ENCODE data around the gene MPZL2. TPM values are rescaled to one million over a fixed set of nuclear protein-coding genes. Genes with fewer than 3 reads are reported as not detected.

The MPZL2 gene
- polyA plus RNA-seq, 1 of the 3 experiments (the other 2 are of a cell fraction), result 6.2 TPM

DNA sequence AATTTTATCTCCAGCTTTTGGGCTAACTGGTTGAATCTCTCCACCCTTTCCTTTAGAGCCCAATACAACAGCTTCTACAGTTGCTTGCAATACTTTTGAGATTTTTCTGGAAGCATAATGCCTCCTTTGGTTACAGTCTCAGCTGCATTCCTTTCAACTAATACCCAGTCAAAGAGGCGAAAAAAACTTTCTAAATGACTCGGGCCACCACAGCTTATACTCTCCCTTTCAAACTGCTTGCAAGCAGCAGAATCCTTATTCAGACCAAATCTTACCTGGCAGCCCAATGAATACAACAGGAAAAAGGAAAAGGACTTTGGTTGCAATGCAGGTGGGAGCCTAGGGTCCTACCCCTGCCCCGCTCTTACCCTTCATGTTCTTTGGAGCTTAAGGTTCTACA lies 55.1 kb downstream of the MPZL2 start:
- Histone ChIP-seq H4K20me1 (ENCODE audit: insufficient read depth) (no peaks in the 10 kb centered on the region), H3K4me3 (ENCODE audit: low read depth in 2 of 2, low read length in 1 of 2) (no peak overlapping the region), H2AFZ (ENCODE audit: low read depth) (no peak overlapping the region), H3K27ac (ENCODE audit: low read depth in 2 of 2, low read length in 1 of 2) (no peak overlapping the region), H3K9me3 (no peaks in the 10 kb centered on the region), H3K79me2 (ENCODE audit: insufficient read depth) (no peaks in the 10 kb centered on the region), H3K9me2 (no peaks in the 10 kb centered on the region), H3K27me3 (ENCODE audit: insufficient read depth) (peaks cover 56% of the 10 kb centered on the region), H3K36me3 (replicated peaks in 1 of 2; ENCODE audit: control insufficient read depth in 1 of 2, insufficient read depth in 2 of 2, low read length in 1 of 2) (no peaks in the 10 kb centered on the region), H3K4me2 (no peak overlapping the region), H3K4me1 (ENCODE audit: control insufficient read depth in 1 of 2, insufficient read depth in 2 of 2, low read depth in 1 of 2, low read length in 1 of 2) (no peaks in the 10 kb centered on the region), H3F3A (replicated peaks; ENCODE audit: insufficient read depth) (no peaks in the 10 kb centered on the region), H3K9ac (no peak overlapping the region)
- ChIA-PET POLR2A (no interaction called here), CTCF (interaction anchor here (1.2 kb wide), 1 partner anchor 10 kb away, joined by 3 read pairs; no protein-coding TSS in a partner anchor)
- no peak for TF ChIP-seq RAD21 (IDR thresholded peaks at IDR 0.05; ENCODE audit: low read length)
- TF ChIP-seq EP300 (IDR thresholded peaks at IDR 0.05; ENCODE audit: borderline replicate concordance in 1 of 2, low read depth in 1 of 2, low read length in 1 of 2), result no peak
- TF ChIP-seq, protein P1, sequence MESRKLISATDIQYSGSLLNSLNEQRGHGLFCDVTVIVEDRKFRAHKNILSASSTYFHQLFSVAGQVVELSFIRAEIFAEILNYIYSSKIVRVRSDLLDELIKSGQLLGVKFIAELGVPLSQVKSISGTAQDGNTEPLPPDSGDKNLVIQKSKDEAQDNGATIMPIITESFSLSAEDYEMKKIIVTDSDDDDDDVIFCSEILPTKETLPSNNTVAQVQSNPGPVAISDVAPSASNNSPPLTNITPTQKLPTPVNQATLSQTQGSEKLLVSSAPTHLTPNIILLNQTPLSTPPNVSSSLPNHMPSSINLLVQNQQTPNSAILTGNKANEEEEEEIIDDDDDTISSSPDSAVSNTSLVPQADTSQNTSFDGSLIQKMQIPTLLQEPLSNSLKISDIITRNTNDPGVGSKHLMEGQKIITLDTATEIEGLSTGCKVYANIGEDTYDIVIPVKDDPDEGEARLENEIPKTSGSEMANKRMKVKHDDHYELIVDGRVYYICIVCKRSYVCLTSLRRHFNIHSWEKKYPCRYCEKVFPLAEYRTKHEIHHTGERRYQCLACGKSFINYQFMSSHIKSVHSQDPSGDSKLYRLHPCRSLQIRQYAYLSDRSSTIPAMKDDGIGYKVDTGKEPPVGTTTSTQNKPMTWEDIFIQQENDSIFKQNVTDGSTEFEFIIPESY (IDR thresholded peaks at IDR 0.05; ENCODE audit: borderline replicate concordance, low read depth), result no peak
- no peak for TF ChIP-seq FOXJ3 (CRISPR knock-in tag; IDR thresholded peaks at IDR 0.05)
- WGBS (ENCODE audit: low lambda C conversion rate), result 18% methylated on average over 3 of the region's 3 CpGs
- no peak for DNase-seq

GRCh38 chr11:118207079-118207478 lies 57.0 kb downstream of the MPZL2 start:
- Histone ChIP-seq H3K4me3 (ENCODE audit: low read depth in 2 of 2, low read length in 1 of 2) (no peak overlapping the region), H3K4me2 (no peak overlapping the region), H3K9me3 (no peaks in the 10 kb centered on the region), H4K20me1 (ENCODE audit: insufficient read depth) (no peaks in the 10 kb centered on the region), H2AFZ (ENCODE audit: low read depth) (no peak overlapping the region), H3K27ac (ENCODE audit: low read depth in 2 of 2, low read length in 1 of 2) (no peak overlapping the region), H3K4me1 (ENCODE audit: control insufficient read depth in 1 of 2, insufficient read depth in 2 of 2, low read depth in 1 of 2, low read length in 1 of 2) (no peaks in the 10 kb centered on the region), H3K36me3 (replicated peaks in 1 of 2; ENCODE audit: control insufficient read depth in 1 of 2, insufficient read depth in 2 of 2, low read length in 1 of 2) (no peaks in the 10 kb centered on the region), H3K27me3 (ENCODE audit: insufficient read depth) (peaks cover 38% of the 10 kb centered on the region; the same call in 1 of the 2 replicates), H3F3A (replicated peaks; ENCODE audit: insufficient read depth) (no peaks in the 10 kb centered on the region), H3K9me2 (no peaks in the 10 kb centered on the region), H3K9ac (no peak overlapping the region), H3K79me2 (ENCODE audit: insufficient read depth) (no peaks in the 10 kb centered on the region)
- WGBS (ENCODE audit: low lambda C conversion rate), result 1% methylated on average over 2 of the region's 2 CpGs
- DNase-seq, result no peak
- CTCF ChIA-PET, result interaction anchor here (0.6 kb wide), 1 partner anchor 190 kb away, joined by 3 read pairs; no protein-coding TSS in a partner anchor
- POLR2A ChIA-PET, result no interaction called here
- TF ChIP-seq ELF1 (IDR thresholded peaks at IDR 0.05) (no peak), JUND (IDR thresholded peaks at IDR 0.05) (no peak), GABPA (IDR thresholded peaks at IDR 0.05; ENCODE audit: low read depth) (no peak), TCF12 (IDR thresholded peaks at IDR 0.05) (no peak), EZH2phosphoT487 (IDR thresholded peaks at IDR 0.05; ENCODE audit: borderline replicate concordance, low read depth) (no peak), SMC3 (IDR thresholded peaks at IDR 0.05; ENCODE audit: low read depth, low read length) (no peak), TEAD4 (IDR thresholded peaks at IDR 0.05; ENCODE audit: borderline replicate concordance, insufficient read depth) (no peak), NRF1 (IDR thresholded peaks at IDR 0.05; ENCODE audit: low read depth, low read length) (no peak), SIN3A (IDR thresholded peaks at IDR 0.05; ENCODE audit: borderline replicate concordance, low read depth, low read length) (no peak), FOSL2 (IDR thresholded peaks at IDR 0.05; ENCODE audit: borderline replicate concordance, low read depth) (no peak), RAD21 (IDR thresholded peaks at IDR 0.05; ENCODE audit: low read length) (no peak), POLR2AphosphoS5 (IDR thresholded peaks at IDR 0.05; ENCODE audit: low read depth, low read length) (no peak), REST (IDR thresholded peaks at IDR 0.05; ENCODE audit: low read depth, low read length) (no peak), RXRA (IDR thresholded peaks at IDR 0.05; ENCODE audit: borderline replicate concordance, low read depth) (no peak), MEF2A (IDR thresholded peaks at IDR 0.05; ENCODE audit: borderline replicate concordance, low read depth) (no peak), RFX5 (IDR thresholded peaks at IDR 0.05; ENCODE audit: low read length) (no peak)
- TF ChIP-seq, protein P2, sequence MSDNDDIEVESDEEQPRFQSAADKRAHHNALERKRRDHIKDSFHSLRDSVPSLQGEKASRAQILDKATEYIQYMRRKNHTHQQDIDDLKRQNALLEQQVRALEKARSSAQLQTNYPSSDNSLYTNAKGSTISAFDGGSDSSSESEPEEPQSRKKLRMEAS (IDR thresholded peaks at IDR 0.05; ENCODE audit: low read depth), result no peak
- TF ChIP-seq, protein P3, sequence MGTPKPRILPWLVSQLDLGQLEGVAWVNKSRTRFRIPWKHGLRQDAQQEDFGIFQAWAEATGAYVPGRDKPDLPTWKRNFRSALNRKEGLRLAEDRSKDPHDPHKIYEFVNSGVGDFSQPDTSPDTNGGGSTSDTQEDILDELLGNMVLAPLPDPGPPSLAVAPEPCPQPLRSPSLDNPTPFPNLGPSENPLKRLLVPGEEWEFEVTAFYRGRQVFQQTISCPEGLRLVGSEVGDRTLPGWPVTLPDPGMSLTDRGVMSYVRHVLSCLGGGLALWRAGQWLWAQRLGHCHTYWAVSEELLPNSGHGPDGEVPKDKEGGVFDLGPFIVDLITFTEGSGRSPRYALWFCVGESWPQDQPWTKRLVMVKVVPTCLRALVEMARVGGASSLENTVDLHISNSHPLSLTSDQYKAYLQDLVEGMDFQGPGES (IDR thresholded peaks at IDR 0.05; ENCODE audit: low read depth, low read length), result no peak
- TF ChIP-seq, protein P4, sequence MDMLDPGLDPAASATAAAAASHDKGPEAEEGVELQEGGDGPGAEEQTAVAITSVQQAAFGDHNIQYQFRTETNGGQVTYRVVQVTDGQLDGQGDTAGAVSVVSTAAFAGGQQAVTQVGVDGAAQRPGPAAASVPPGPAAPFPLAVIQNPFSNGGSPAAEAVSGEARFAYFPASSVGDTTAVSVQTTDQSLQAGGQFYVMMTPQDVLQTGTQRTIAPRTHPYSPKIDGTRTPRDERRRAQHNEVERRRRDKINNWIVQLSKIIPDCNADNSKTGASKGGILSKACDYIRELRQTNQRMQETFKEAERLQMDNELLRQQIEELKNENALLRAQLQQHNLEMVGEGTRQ (IDR thresholded peaks at IDR 0.05; ENCODE audit: borderline replicate concordance, low read depth, low read length), result no peak

Measured in SK-N-SH (cell line).